Measurements from ENCODE around the gene TEX19. TPM values are rescaled to one million over a fixed set of nuclear protein-coding genes. Genes with fewer than 3 reads are reported as not detected.
A peak's percentile ranks its signal among the peaks of the same experiment; 100 is the strongest.

TEX19 gene
- polyA plus RNA-seq, 2 of the 4 experiments (the other 2 are of a cell fraction): 0.43 to 0.50 TPM

DNA sequence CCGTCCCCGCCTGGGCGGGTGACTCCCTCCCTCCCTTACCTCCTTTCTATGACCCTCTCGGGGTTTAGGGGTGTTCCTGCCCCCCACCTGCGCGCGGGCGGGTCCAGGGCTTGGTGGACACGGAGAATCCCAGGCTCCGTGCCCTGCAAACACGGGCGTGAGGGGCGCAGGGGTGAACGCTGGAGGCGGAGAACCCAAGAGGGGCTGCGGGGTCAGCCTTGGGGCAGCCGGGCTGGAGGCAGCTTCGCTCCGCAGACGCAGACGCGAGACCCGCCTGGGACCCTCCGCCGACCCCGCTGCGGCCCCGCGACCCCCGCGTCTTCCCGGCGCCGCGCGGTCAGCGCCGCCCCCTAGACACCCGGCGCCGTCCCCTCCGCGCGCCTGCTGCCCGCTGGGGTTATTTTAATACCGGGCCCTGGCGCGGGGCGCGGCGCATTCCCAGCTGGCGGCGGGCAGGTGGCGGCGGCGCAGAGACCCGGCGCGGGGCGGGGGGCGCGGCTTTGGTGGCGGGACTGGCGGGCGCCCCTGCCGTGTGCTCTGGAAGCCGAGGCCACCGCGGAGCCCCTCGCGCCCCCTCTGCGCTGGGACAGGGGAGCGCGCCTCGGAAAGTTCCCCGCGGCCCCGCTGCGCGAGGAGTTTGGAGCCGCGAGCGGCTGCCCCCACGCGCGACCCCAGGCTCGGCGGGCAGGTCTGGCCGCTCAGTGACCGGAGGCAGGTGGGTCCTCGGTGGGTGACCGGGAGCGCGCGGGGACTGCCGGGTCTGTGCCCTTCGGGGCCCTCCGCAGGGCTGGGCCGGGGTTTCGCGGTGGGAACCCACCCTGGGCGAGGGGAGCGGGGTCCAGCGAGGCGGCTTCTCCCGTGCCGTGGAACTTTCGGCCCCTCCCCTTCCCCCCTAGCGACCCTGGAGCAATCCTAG lies 12.5 kb downstream of the TEX19 start, which contains the start of gene UTS2R:
UTS2R (plus strand) TSS at position 433 of the 916 bp plus-strand sequence. CDS start 2,560 bp downstream, outside the sequence.
- DNase-seq (ENCODE audit: low read depth in 1 of 2, low spot score in 1 of 2): no peak
- CTCF ChIA-PET: interaction anchor here (1.0 to 5.4 kb wide), 4 partner anchors 10 to 42 kb away, joined by 3 to 45 read pairs (median 8); no protein-coding TSS in a partner anchor
- no peak for ATAC-seq
- H3K4me2 ChIP-seq: peak within 1 kb of the TSS; percentile 60
- peaks cover 8% of the 10 kb centered on the region; the same call in 1 of the 3 replicates for H3K4me1 ChIP-seq
- 36% methylated on average over 47 of the region's 109 CpGs for WGBS (ENCODE audit: missing lambda C conversion rate)
- H3K4me3 ChIP-seq: peak within 1 kb of the TSS; percentile 13; the same call in 2 of the 3 replicates
- POLR2A ChIA-PET: no interaction called here
- H3K27ac ChIP-seq: no peak within 1 kb of the TSS
- FAIRE-seq: no peak
- TF ChIP-seq RAD21 (conservative IDR thresholded peaks at IDR 0.05 in 1 of 2, IDR thresholded peaks at IDR 0.05 in 1 of 2) (no peak), EP300 (IDR thresholded peaks at IDR 0.05) (no peak), CBX2 (IDR thresholded peaks at IDR 0.05; ENCODE audit: borderline replicate concordance, low read depth) (no peak), REST (IDR thresholded peaks at IDR 0.05) (no peak), NFE2L2 (conservative IDR thresholded peaks at IDR 0.05; ENCODE audit: low read length) (no peak), PHF8 (IDR thresholded peaks at IDR 0.05; ENCODE audit: borderline replicate concordance, low read depth) (no peak), ESRRA (IDR thresholded peaks at IDR 0.05; ENCODE audit: borderline replicate concordance, low read length) (no peak), RCOR1 (IDR thresholded peaks at IDR 0.05; ENCODE audit: low read depth, low read length) (no peak), KDM1A (IDR thresholded peaks at IDR 0.05; ENCODE audit: low read depth) (no peak), POLR2A (IDR thresholded peaks at IDR 0.05; ENCODE audit: low read length) (no peak), BHLHE40 (IDR thresholded peaks at IDR 0.05; ENCODE audit: low read depth, low read length) (no peak), HOXB5 (CRISPR knock-in tag; IDR thresholded peaks at IDR 0.05) (no peak), HOXB13 (CRISPR knock-in tag; IDR thresholded peaks at IDR 0.05; ENCODE audit: low read depth) (no peak)
- TF ChIP-seq, protein P1, sequence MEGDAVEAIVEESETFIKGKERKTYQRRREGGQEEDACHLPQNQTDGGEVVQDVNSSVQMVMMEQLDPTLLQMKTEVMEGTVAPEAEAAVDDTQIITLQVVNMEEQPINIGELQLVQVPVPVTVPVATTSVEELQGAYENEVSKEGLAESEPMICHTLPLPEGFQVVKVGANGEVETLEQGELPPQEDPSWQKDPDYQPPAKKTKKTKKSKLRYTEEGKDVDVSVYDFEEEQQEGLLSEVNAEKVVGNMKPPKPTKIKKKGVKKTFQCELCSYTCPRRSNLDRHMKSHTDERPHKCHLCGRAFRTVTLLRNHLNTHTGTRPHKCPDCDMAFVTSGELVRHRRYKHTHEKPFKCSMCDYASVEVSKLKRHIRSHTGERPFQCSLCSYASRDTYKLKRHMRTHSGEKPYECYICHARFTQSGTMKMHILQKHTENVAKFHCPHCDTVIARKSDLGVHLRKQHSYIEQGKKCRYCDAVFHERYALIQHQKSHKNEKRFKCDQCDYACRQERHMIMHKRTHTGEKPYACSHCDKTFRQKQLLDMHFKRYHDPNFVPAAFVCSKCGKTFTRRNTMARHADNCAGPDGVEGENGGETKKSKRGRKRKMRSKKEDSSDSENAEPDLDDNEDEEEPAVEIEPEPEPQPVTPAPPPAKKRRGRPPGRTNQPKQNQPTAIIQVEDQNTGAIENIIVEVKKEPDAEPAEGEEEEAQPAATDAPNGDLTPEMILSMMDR (IDR thresholded peaks at IDR 0.05): no peak
- H3K9me3 ChIP-seq: no peaks in the 10 kb centered on the region

- no peak for DNase-seq (ENCODE audit: low read depth in 1 of 2, low spot score in 1 of 2)
- no peak for FAIRE-seq
- Histone ChIP-seq H3K9me3 (no peaks in the 10 kb centered on the region), H3K4me3 (no peak overlapping the region), H3K4me1 (peaks cover 8% of the 10 kb centered on the region; the same call in 1 of the 3 replicates), H3K4me2 (no peak overlapping the region), H3K27ac (no peak overlapping the region)
- no peak for ATAC-seq
- 84% methylated on average over 41 of the region's 41 CpGs for WGBS (ENCODE audit: missing lambda C conversion rate)
- CTCF ChIA-PET: interaction anchor here (1.0 to 5.4 kb wide), 4 partner anchors 11 to 42 kb away, joined by 3 to 45 read pairs (median 9); no protein-coding TSS in a partner anchor
- POLR2A ChIA-PET: no interaction called here
- no peak for TF ChIP-seq CEBPB (IDR thresholded peaks at IDR 0.05)
- TF ChIP-seq JUN (IDR thresholded peaks at IDR 0.05): no peak
- no peak for TF ChIP-seq EP300 (IDR thresholded peaks at IDR 0.05)
- no peak for TF ChIP-seq FOSL2 (IDR thresholded peaks at IDR 0.05)
- TF ChIP-seq FOSL2 (CRISPR knock-in tag; IDR thresholded peaks at IDR 0.05): no peak
- no peak for TF ChIP-seq ZNF302 (CRISPR knock-in tag; IDR thresholded peaks at IDR 0.05)
- TF ChIP-seq, protein P2, sequence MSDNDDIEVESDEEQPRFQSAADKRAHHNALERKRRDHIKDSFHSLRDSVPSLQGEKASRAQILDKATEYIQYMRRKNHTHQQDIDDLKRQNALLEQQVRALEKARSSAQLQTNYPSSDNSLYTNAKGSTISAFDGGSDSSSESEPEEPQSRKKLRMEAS (IDR thresholded peaks at IDR 0.05): no peak
- TF ChIP-seq NPAS2 (CRISPR knock-in tag; IDR thresholded peaks at IDR 0.05; ENCODE audit: borderline replicate concordance): no peak
- no peak for TF ChIP-seq MAZ (IDR thresholded peaks at IDR 0.05; ENCODE audit: borderline replicate concordance, low read depth, low read length)
- TF ChIP-seq, protein P1 (IDR thresholded peaks at IDR 0.05): no peak
- TF ChIP-seq, protein P3, sequence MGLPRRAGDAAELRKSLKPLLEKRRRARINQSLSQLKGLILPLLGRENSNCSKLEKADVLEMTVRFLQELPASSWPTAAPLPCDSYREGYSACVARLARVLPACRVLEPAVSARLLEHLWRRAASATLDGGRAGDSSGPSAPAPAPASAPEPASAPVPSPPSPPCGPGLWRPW (IDR thresholded peaks at IDR 0.05): no peak
- TF ChIP-seq, protein P4, sequence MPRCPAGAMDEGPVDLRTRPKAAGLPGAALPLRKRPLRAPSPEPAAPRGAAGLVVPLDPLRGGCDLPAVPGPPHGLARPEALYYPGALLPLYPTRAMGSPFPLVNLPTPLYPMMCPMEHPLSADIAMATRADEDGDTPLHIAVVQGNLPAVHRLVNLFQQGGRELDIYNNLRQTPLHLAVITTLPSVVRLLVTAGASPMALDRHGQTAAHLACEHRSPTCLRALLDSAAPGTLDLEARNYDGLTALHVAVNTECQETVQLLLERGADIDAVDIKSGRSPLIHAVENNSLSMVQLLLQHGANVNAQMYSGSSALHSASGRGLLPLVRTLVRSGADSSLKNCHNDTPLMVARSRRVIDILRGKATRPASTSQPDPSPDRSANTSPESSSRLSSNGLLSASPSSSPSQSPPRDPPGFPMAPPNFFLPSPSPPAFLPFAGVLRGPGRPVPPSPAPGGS (IDR thresholded peaks at IDR 0.05): no peak
These were observed 13.4 kb downstream of the TEX19 start for GRCh38 chr17:82372249-82373071.

Data from A549 (cell line).